SK-N-SH (cell line): Measurements from ENCODE around the gene GJD4. TPM values are rescaled to one million over a fixed set of nuclear protein-coding genes. Genes with fewer than 3 reads are reported as not detected.

Experiments used
- CTCF ChIA-PET: fragments of 300-600, 350-600 bp; formaldehyde crosslinking; extraction: SDS; loops from one replicate; lab custom pipeline; 2021; lab: Yijun Ruan, JAX
- POLR2A ChIA-PET: fragments of 350-600 bp; sonication (Branson Sonifier 250); formaldehyde crosslinking; extraction: SDS; loops from one replicate; lab custom pipeline; 2020; ENCODE audit warnings: antibody characterized with exemption, inconsistent platforms; lab: Yijun Ruan, JAX
- DNase-seq: peaks from one replicate; pipeline ENCODE4 v3.0.0; 2012
- H2AFZ ChIP-seq: fragments of 200-600 bp; sonication (generic); 2 replicates; pipeline ENCODE4 v1.8.1; 2016; ENCODE audit warnings: antibody characterized with exemption, mild to moderate bottlenecking, low read depth
- H3F3A ChIP-seq: fragments of 200-600 bp; sonication (generic); replicated peaks from 2 replicates; pipeline ENCODE3; 2016; ENCODE audit warnings: antibody characterized with exemption, mild to moderate bottlenecking; ENCODE audit not compliant: insufficient read depth
- H3K27ac ChIP-seq, 2 experiments: fragments of 200-500 bp in 1 of 2; fragments of 200-600 bp in 1 of 2; sonication (Bioruptor generic) in 1 of 2; sonication (generic), shearing (Covaris generic) in 1 of 2; 2 replicates each; pipeline versions ENCODE4 v1.5.1 to v1.6.1; 2014 to 2016; ENCODE audit warnings: low read depth in 2 of 2, inconsistent platforms in 1 of 2, low read length in 1 of 2, mild to moderate bottlenecking in 1 of 2, mixed read lengths in 1 of 2
- H3K27me3 ChIP-seq: fragments of 200-600 bp; sonication (generic), shearing (Covaris generic); 2 replicates; pipeline ENCODE4 v1.6.1; 2016; ENCODE audit warnings: mixed run types; ENCODE audit not compliant: insufficient read depth
- H3K36me3 ChIP-seq, 2 experiments: fragments of 200-500 bp in 1 of 2; fragments of 200-600 bp in 1 of 2; sonication (Bioruptor generic) in 1 of 2; sonication (generic) in 1 of 2; replicated peaks in 1 of 2; 2 replicates each; pipeline versions ENCODE3 to v1.5.1; 2014 to 2016; ENCODE audit warnings: low read length in 1 of 2, mild to moderate bottlenecking in 1 of 2; ENCODE audit not compliant: insufficient read depth in 2 of 2, control insufficient read depth in 1 of 2
- H3K4me1 ChIP-seq, 2 experiments: fragments of 200-500 bp in 1 of 2; fragments of 200-600 bp in 1 of 2; sonication (Bioruptor generic) in 1 of 2; sonication (generic), shearing (Covaris generic) in 1 of 2; 2 replicates each; pipeline versions ENCODE4 v1.5.1 to v1.6.1; 2014 to 2016; ENCODE audit warnings: low read depth in 1 of 2, low read length in 1 of 2, mixed run types in 1 of 2; ENCODE audit not compliant: insufficient read depth in 2 of 2, control insufficient read depth in 1 of 2
- H3K4me2 ChIP-seq: fragments of 200-600 bp; sonication (generic), shearing (Covaris generic); 2 replicates; pipeline ENCODE4 v1.6.1; 2017; ENCODE audit warnings: mixed run types
- H3K4me3 ChIP-seq, 2 experiments: fragments of 200-500 bp in 1 of 2; fragments of 200-600 bp in 1 of 2; sonication (Bioruptor generic) in 1 of 2; sonication (generic), shearing (Covaris generic) in 1 of 2; 2 replicates each; pipeline versions ENCODE4 v1.5.1 to v1.8.1; 2014 to 2016; ENCODE audit warnings: low read depth in 2 of 2, inconsistent platforms in 1 of 2, low read length in 1 of 2, mild to moderate bottlenecking in 1 of 2, mixed read lengths in 1 of 2, moderate library complexity in 1 of 2
- H3K79me2 ChIP-seq: fragments of 200-600 bp; sonication (generic); 2 replicates; pipeline ENCODE4 v1.8.1; 2017; ENCODE audit warnings: mild to moderate bottlenecking; ENCODE audit not compliant: insufficient read depth
- H3K9ac ChIP-seq: fragments of 200-600 bp; sonication (generic); 2 replicates; pipeline ENCODE4 v1.6.1; 2017; ENCODE audit warnings: mixed run types
- H3K9me2 ChIP-seq: fragments of 200-600 bp; sonication (generic); 2 replicates; pipeline ENCODE4 v1.6.1; 2017; ENCODE audit warnings: mixed run types
- H3K9me3 ChIP-seq: fragments of 200-600 bp; sonication (generic); 2 replicates; pipeline ENCODE4 v1.6.1; 2017; ENCODE audit warnings: mixed run types, mild to moderate bottlenecking, moderate library complexity
- H4K20me1 ChIP-seq: fragments of 200-600 bp; sonication (generic); 2 replicates; pipeline ENCODE4 v1.6.1; 2017; ENCODE audit warnings: mild to moderate bottlenecking, mixed run types; ENCODE audit not compliant: insufficient read depth
- CHD2 ChIP-seq: fragments of 150-350 bp; IDR thresholded peaks from 2 replicates; pipeline ENCODE4 v1.6.1; 2018; ENCODE audit warnings: low read length; ENCODE audit not compliant: partially characterized antibody
- CTCF ChIP-seq: fragments of 200-600 bp; sonication (generic); IDR thresholded peaks from 2 replicates; pipeline ENCODE4 v1.6.1; 2017; ENCODE audit warnings: antibody characterized with exemption, mild to moderate bottlenecking, moderate library complexity
- EP300 ChIP-seq, 2 experiments: IDR thresholded peaks; 2 replicates each; pipeline versions ENCODE4 v1.4.0 to v1.6.1; 2012; ENCODE audit warnings: borderline replicate concordance in 1 of 2, low read depth in 1 of 2, low read length in 1 of 2
- EZH2phosphoT487 ChIP-seq: fragments of 200-600 bp; sonication (generic); IDR thresholded peaks from 2 replicates; pipeline ENCODE4 v1.6.1; 2017; ENCODE audit warnings: low read depth, mixed run types, mild to moderate bottlenecking, antibody characterized with exemption, moderate library complexity, borderline replicate concordance
- MAX ChIP-seq: IDR thresholded peaks from 2 replicates; pipeline ENCODE4 v1.4.0; 2012; ENCODE audit warnings: low read depth
- MEF2A ChIP-seq: IDR thresholded peaks from 2 replicates; pipeline ENCODE4 v1.4.0; 2012; ENCODE audit warnings: low read depth, borderline replicate concordance
- RXRA ChIP-seq: IDR thresholded peaks from 2 replicates; pipeline ENCODE4 v1.4.0; 2012; ENCODE audit warnings: low read depth, mild to moderate bottlenecking, borderline replicate concordance
- SIN3A ChIP-seq: IDR thresholded peaks from 2 replicates; pipeline ENCODE4 v1.6.1; 2012; ENCODE audit warnings: low read depth, mild to moderate bottlenecking, low read length, moderate library complexity, borderline replicate concordance
- TEAD4 ChIP-seq: IDR thresholded peaks from 2 replicates; pipeline ENCODE4 v1.4.0; 2012; ENCODE audit warnings: mild to moderate bottlenecking, borderline replicate concordance; ENCODE audit not compliant: insufficient read depth
- YY1 ChIP-seq: IDR thresholded peaks from 2 replicates; pipeline ENCODE4 v1.4.0; 2012; ENCODE audit warnings: low read depth, mild to moderate bottlenecking
- ZBTB33 ChIP-seq: IDR thresholded peaks from 2 replicates; pipeline ENCODE4 v1.4.0; 2012; ENCODE audit warnings: low read depth, borderline replicate concordance
- WGBS: methylation state at CpG from one replicate; pipeline ENCODE4 v1.1.6; 2017; ENCODE audit warnings: low lambda C conversion rate; 5-methylcytosine and 5-hydroxymethylcytosine counted together
- polyA plus RNA-seq, 3 experiments: library from polyadenylated mRNA; depleted of rRNA; stranded (reverse); fragments of >200 nt; gene quantifications; 2 replicates each; pipeline ENCODE4 v1.2.3, GENCODE V29; 2012

GJD4 gene
- polyA plus RNA-seq, 1 of the 3 experiments (the other 2 are of a cell fraction), result not detected

- Histone ChIP-seq H3K4me3 (peak overlapping the region; percentile 54 to 68; a peak in 3 of 4 replicates), H3K36me3 (peaks cover 0 to 11% of the 10 kb centered on the region in 2 experiments), H3K27ac (no peak overlapping the region), H4K20me1 (peaks cover 30% of the 10 kb centered on the region), H3K4me1 (peaks cover 7 to 25% of the 10 kb centered on the region in 2 experiments; a peak in 2 of 4 replicates), H3K79me2 (peaks cover 24% of the 10 kb centered on the region), H3F3A (peaks cover 28% of the 10 kb centered on the region), H3K4me2 (peak overlapping the region; percentile 76; the same call in 1 of the 2 replicates), H3K9me2 (no peaks in the 10 kb centered on the region), H2AFZ (no peak overlapping the region), H3K9ac (no peak overlapping the region), H3K27me3 (no peaks in the 10 kb centered on the region; the same call in 1 of the 2 replicates), H3K9me3 (no peaks in the 10 kb centered on the region)
- WGBS, result 51% methylated on average over 15 of the region's 57 CpGs
- POLR2A ChIA-PET, result no interaction called here
- peak; percentile 28 for DNase-seq
- CTCF ChIA-PET, result interaction anchor here (0.6 to 4.0 kb wide), 8 partner anchors 12 to 1856 kb away, joined by 3 to 24 read pairs (median 4); no protein-coding TSS in a partner anchor
- TF ChIP-seq EZH2phosphoT487, result no peak
- TF ChIP-seq MEF2A, result no peak
- TF ChIP-seq CHD2, result no peak
- no peak for TF ChIP-seq RXRA
- TF ChIP-seq ZBTB33, result no peak
- TF ChIP-seq TEAD4, result no peak
- TF ChIP-seq SIN3A, result no peak
- no peak for TF ChIP-seq YY1
- no peak for TF ChIP-seq MAX
- TF ChIP-seq EP300 (IDR thresholded peaks at IDR 0.05; ENCODE audit: borderline replicate concordance in 1 of 2, low read depth in 1 of 2, low read length in 1 of 2), result no peak
- no peak for TF ChIP-seq CTCF
Measured at GRCh38 chr10:35639021-35639727, 34.0 kb downstream of the GJD4 start.
